DMS53 treated with DMSO at 0.1 percent for 48 hours (cell line): Measurements from ENCODE around the gene EMP1.

Experiments used
- DNase-seq: peaks from one replicate; lab custom pipeline; 2025; ENCODE audit not compliant: unreplicated experiment; lab: John Stamatoyannopoulos, UW

Gene EMP1

GRCh38 chr12:13218641-13219040, 22.1 kb downstream of the EMP1 start:
- DNase-seq, result no peak

- no peak for DNase-seq
Measured at GRCh38 chr12:13219320-13219719, 22.8 kb downstream of the EMP1 start.

GRCh38 chr12:13220838-13221237, 24.3 kb downstream of the EMP1 start:
- no peak for DNase-seq

GRCh38 chr12:13222076-13222475, 25.6 kb downstream of the EMP1 start:
- no peak for DNase-seq

GRCh38 chr12:13223179-13223804, 26.8 kb downstream of the EMP1 start:
- DNase-seq, result peak; percentile 100

- no peak for DNase-seq
Measured at GRCh38 chr12:13223941-13224340, 27.4 kb downstream of the EMP1 start.

GRCh38 chr12:13227191-13227590, 30.7 kb downstream of the EMP1 start:
- no peak for DNase-seq

- DNase-seq, result no peak
Measured at GRCh38 chr12:13228579-13228978, 32.1 kb downstream of the EMP1 start.

- DNase-seq, result no peak
Measured at GRCh38 chr12:13229504-13229903, 33.0 kb downstream of the EMP1 start.

- no peak for DNase-seq
Measured at GRCh38 chr12:13230500-13230899, 34.0 kb downstream of the EMP1 start.

- peak; percentile 62 for DNase-seq
Measured at GRCh38 chr12:13233830-13234641, 37.5 kb downstream of the EMP1 start.

GRCh38 chr12:13238204-13238603, 41.7 kb downstream of the EMP1 start:
- no peak for DNase-seq

GRCh38 chr12:13241833-13242488, 45.4 kb downstream of the EMP1 start:
- DNase-seq, result no peak

GRCh38 chr12:13242936-13243335, 46.4 kb downstream of the EMP1 start:
- DNase-seq, result no peak

- no peak for DNase-seq
Measured at GRCh38 chr12:13243516-13244070, 47.1 kb downstream of the EMP1 start.

GRCh38 chr12:13247596-13247995, 51.1 kb downstream of the EMP1 start:
- DNase-seq, result no peak

- DNase-seq, result no peak
Measured at GRCh38 chr12:13248964-13249363, 52.4 kb downstream of the EMP1 start.

- DNase-seq, result no peak
Measured at GRCh38 chr12:13250416-13250815, 53.9 kb downstream of the EMP1 start.

GRCh38 chr12:13251521-13251920, 55.0 kb downstream of the EMP1 start:
- DNase-seq, result no peak

GRCh38 chr12:13252024-13252423, 55.5 kb downstream of the EMP1 start:
- DNase-seq, result no peak

- no peak for DNase-seq
Measured at GRCh38 chr12:13252616-13253015, 56.1 kb downstream of the EMP1 start.
